Measurements from ENCODE around the gene ZKSCAN5.
"Not testable (repeated sequence)": the region's sequence is repeated elsewhere in the genome, so short reads cannot be mapped to it uniquely, and the experiment has no call there.

ZKSCAN5 gene

GRCh38 chr7:99497766-99498545, 6.5 kb upstream of the ZKSCAN5 start:
- DNase-seq (ENCODE audit: low spot score), result no peak

- DNase-seq (ENCODE audit: low spot score), result no peak
Measured at GRCh38 chr7:99498546-99498944, 5.9 kb upstream of the ZKSCAN5 start.

DNA sequence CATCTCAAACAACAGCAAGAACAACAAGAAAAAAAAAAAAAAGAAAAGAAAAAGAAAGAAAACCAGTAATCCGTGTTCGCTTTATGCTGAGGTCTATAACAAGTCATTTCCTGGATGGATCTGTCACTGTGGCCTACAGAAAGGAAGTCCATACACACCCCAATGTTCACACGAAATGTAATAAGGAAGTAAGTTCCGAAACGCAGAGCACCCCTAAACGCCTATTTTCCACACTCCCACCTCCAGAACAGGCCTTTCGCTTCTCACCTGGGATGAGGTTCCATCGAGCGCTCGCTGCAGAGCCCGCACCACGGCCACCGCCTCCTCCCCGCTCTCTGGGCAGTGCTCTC, 5.1 kb upstream of the ZKSCAN5 start:
- no peak for DNase-seq (ENCODE audit: low spot score)

GRCh38 chr7:99499721-99500636, 4.5 kb upstream of the ZKSCAN5 start, which contains the start of gene ZNF394:
TSS of gene ZNF394 (minus strand) at chr7:99500281. CDS start at chr7:99500093, 188 bp downstream.
- DNase-seq (ENCODE audit: low spot score), result peak; percentile 94

DNA sequence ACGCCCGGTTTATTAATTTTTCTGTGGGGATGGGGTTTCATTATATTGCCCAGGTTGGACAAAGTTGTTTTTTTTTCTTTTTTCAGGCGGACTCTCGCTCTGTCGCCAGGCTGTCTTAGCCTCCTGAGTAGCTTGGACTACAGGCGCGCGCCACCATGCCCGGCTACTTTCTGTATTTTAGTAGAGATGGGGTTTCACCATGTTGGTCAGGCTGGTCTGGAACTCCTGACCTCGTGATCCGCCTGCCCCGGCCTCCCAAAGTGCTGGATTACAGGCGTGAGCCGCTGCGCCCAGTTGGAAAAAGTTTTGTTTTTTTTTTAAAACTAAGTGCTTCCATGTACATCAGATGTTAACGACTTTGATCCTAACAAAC, 3.8 kb upstream of the ZKSCAN5 start:
- DNase-seq (ENCODE audit: low spot score), result no peak

GRCh38 chr7:99501236-99501635, 3.2 kb upstream of the ZKSCAN5 start:
- DNase-seq (ENCODE audit: low spot score), result not testable (repeated sequence)

- no peak for DNase-seq (ENCODE audit: low spot score)
Measured at GRCh38 chr7:99504281-99504602, 220 bp upstream of the ZKSCAN5 start.

- DNase-seq (ENCODE audit: low spot score), result no peak
Measured at GRCh38 chr7:99505324-99505662, 831 bp downstream of the ZKSCAN5 start.

- DNase-seq (ENCODE audit: low spot score), result no peak
Measured at GRCh38 chr7:99514050-99514449, 9.6 kb downstream of the ZKSCAN5 start.

DNA sequence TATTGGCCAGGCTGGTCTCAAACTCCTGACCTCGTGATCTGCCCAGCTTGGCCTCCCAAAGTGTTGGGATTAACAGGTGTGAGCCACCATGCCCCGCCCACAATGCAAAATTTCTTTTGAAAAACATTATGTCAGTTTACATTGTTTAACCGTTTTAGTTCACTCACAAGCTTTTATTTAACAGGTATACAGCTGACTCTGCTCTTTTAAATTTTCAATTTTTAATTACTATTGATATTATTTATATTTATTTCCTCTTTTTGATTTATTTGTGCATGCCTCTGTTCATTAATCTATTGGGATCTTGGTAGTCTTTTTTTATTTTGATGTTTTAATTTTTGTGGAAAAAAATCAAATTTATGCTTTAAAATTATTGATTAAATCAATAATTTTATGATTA, 16.9 kb downstream of the ZKSCAN5 start:
- no peak for DNase-seq (ENCODE audit: low spot score)

- no peak for DNase-seq (ENCODE audit: low spot score)
Measured at GRCh38 chr7:99525713-99526440, 21.4 kb downstream of the ZKSCAN5 start.

DNA sequence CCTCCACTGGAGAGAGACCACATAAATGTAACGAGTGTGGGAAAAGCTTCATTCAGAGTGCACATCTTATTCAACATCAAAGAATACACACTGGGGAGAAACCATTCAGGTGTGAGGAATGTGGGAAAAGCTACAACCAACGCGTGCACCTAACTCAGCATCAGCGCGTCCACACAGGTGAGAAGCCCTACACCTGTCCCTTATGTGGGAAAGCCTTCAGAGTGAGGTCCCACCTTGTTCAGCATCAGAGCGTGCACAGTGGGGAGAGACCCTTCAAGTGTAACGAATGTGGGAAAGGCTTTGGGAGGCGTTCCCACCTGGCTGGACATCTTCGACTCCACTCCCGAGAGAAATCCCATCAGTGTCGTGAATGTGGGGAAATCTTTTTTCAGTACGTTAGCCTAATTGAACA, 26.9 kb downstream of the ZKSCAN5 start:
- DNase-seq (ENCODE audit: low spot score), result no peak

DNA sequence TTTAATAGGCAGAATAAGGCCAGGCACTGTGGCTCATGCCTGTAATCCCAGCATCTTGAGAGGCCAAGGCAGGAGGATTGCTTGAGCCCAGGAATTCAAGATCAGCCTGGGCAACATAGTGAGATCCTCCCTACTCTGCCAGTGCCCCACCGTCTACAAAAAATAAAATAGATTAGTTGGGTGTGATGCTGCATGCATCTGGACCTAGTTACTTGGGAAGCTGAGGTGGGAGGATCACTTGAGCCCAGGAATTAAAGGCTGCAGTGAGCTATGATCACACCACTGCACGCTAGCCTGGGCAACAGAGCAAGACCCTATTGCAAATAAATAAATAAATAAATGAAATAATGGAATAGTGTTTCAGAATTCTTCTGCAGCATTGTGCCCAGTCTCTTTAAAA, 31.2 kb downstream of the ZKSCAN5 start:
- DNase-seq (ENCODE audit: low spot score), result no peak

- DNase-seq (ENCODE audit: low spot score), result no peak
Measured at GRCh38 chr7:99539213-99539811, 34.9 kb downstream of the ZKSCAN5 start.

- DNase-seq (ENCODE audit: low spot score), result no peak
Measured at GRCh38 chr7:99540542-99540941, 36.1 kb downstream of the ZKSCAN5 start.

DNA sequence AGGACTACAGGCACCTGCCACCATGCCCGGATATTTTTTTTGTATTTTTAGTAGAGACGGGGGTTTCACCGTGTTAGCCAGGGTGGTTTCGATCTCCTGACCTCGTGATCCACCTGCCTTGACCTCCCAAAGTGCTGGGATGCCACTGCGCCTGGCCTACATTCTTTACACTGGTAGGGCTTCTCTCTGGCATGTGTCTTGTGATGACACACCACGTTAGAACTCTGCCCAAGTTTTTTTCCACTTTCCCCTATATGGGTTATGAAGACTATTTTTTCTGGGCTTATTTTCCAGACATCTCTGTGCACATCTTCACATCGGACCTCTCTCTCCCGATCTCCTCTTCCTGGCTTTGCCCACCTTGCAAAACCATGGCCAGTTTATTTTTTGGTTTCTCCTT, 36.8 kb downstream of the ZKSCAN5 start:
- DNase-seq (ENCODE audit: low spot score), result no peak

GRCh38 chr7:99543081-99543671, 38.7 kb downstream of the ZKSCAN5 start:
- DNase-seq (ENCODE audit: low spot score), result no peak

GRCh38 chr7:99543916-99544315, 39.5 kb downstream of the ZKSCAN5 start:
- DNase-seq (ENCODE audit: low spot score), result no peak

GRCh38 chr7:99545308-99545707, 40.8 kb downstream of the ZKSCAN5 start:
- not testable (repeated sequence) for DNase-seq (ENCODE audit: low spot score)

GRCh38 chr7:99549545-99549944, 45.1 kb downstream of the ZKSCAN5 start:
- not testable (repeated sequence) for DNase-seq (ENCODE audit: low spot score)

- DNase-seq (ENCODE audit: low spot score), result no peak
Measured at GRCh38 chr7:99551334-99551733, 46.9 kb downstream of the ZKSCAN5 start.

Measured in COLO829 (cell line).